Mesothelial cell of epicardium (in vitro differentiated cells): Measurements from ENCODE around the gene PDE4A. TPM values are rescaled to one million over a fixed set of nuclear protein-coding genes. Genes with fewer than 3 reads are reported as not detected.
A peak's percentile ranks its signal among the peaks of the same experiment; 100 is the strongest.

Experiments used
- DNase-seq, 2 experiments: peaks; one replicate each; pipeline ENCODE4 v3.0.0; 2021; ENCODE audit warnings: low spot score in 2 of 2; ENCODE audit not compliant: unreplicated experiment in 2 of 2
- H3K27ac Mint-ChIP-seq: 2 replicates; pipeline ENCODE4 v1.8.0; 2021; ENCODE audit warnings: mixed read lengths
- H3K27me3 Mint-ChIP-seq: 2 replicates; pipeline ENCODE4 v1.8.0; 2021; ENCODE audit warnings: low read depth, mixed read lengths
- H3K36me3 Mint-ChIP-seq: 2 replicates; pipeline ENCODE4 v1.8.0; 2021; ENCODE audit warnings: mixed read lengths
- H3K4me1 Mint-ChIP-seq: 2 replicates; pipeline ENCODE4 v1.8.0; 2021; ENCODE audit warnings: mixed read lengths
- H3K4me3 Mint-ChIP-seq: 2 replicates; pipeline ENCODE4 v1.8.0; 2021; ENCODE audit warnings: mild to moderate bottlenecking, moderate library complexity, mixed read lengths
- H3K9me3 Mint-ChIP-seq: 2 replicates; pipeline ENCODE4 v1.8.0; 2021; ENCODE audit warnings: mixed read lengths
- CTCF ChIP-seq: fragments of 200-600 bp; sonication (generic); IDR thresholded peaks from one replicate; pipeline ENCODE4 v1.5.0; 2021; ENCODE audit warnings: antibody characterized with exemption; ENCODE audit not compliant: unreplicated experiment
- total RNA-seq: library from RNA; stranded (reverse); gene quantifications from 3 replicates; pipeline ENCODE4 v1.2.1, GENCODE V29; 2021

Gene PDE4A
- total RNA-seq, 1 donor from 2014 or later: 3.1 TPM

- Mint-ChIP-seq H3K27ac (no peak overlapping the region), H3K4me3 (no peak overlapping the region), H3K9me3 (no peaks in the 10 kb centered on the region), H3K36me3 (no peaks in the 10 kb centered on the region), H3K27me3 (peaks cover 3% of the 10 kb centered on the region), H3K4me1 (no peaks in the 10 kb centered on the region)
- no peak for DNase-seq
- TF ChIP-seq CTCF: peak; percentile 34
Observed at GRCh38 chr19:10471909-10472308, 51.6 kb downstream of the PDE4A start.

- Mint-ChIP-seq H3K27me3 (peaks cover 4% of the 10 kb centered on the region), H3K36me3 (no peaks in the 10 kb centered on the region), H3K9me3 (no peaks in the 10 kb centered on the region), H3K4me1 (no peaks in the 10 kb centered on the region), H3K4me3 (no peak overlapping the region), H3K27ac (no peak overlapping the region)
- TF ChIP-seq CTCF: no peak
- no peak for DNase-seq
Observed at GRCh38 chr19:10473192-10473591, 52.9 kb downstream of the PDE4A start.

- no peak for DNase-seq
- no peak for TF ChIP-seq CTCF
- Mint-ChIP-seq H3K9me3 (no peaks in the 10 kb centered on the region), H3K36me3 (no peaks in the 10 kb centered on the region), H3K4me1 (peaks cover 9% of the 10 kb centered on the region), H3K27ac (no peak overlapping the region), H3K4me3 (no peak overlapping the region), H3K27me3 (peaks cover 15% of the 10 kb centered on the region)
Observed at GRCh38 chr19:10474962-10475451, 54.7 kb downstream of the PDE4A start.

- H3K27me3 Mint-ChIP-seq: peaks cover 15% of the 10 kb centered on the region
- no peak for DNase-seq
- H3K27ac Mint-ChIP-seq: peak overlapping the region; percentile 12
- peaks cover 9% of the 10 kb centered on the region for H3K4me1 Mint-ChIP-seq
- no peak for TF ChIP-seq CTCF
- H3K4me3 Mint-ChIP-seq: no peak overlapping the region
- H3K36me3 Mint-ChIP-seq: no peaks in the 10 kb centered on the region
- no peaks in the 10 kb centered on the region for H3K9me3 Mint-ChIP-seq
Observed at GRCh38 chr19:10478476-10478875, 58.1 kb downstream of the PDE4A start.

GRCh38 chr19:10478903-10479384 lies 58.6 kb downstream of the PDE4A start:
- Mint-ChIP-seq H3K27ac (peak overlapping the region; percentile 12), H3K4me3 (no peak overlapping the region), H3K36me3 (no peaks in the 10 kb centered on the region), H3K9me3 (no peaks in the 10 kb centered on the region), H3K27me3 (peaks cover 15% of the 10 kb centered on the region), H3K4me1 (peaks cover 9% of the 10 kb centered on the region)
- TF ChIP-seq CTCF: peak; percentile 32
- DNase-seq: peak in 1 of 2 experiments; percentile 68

GRCh38 chr19:10486551-10486950 lies 66.2 kb downstream of the PDE4A start:
- Mint-ChIP-seq H3K9me3 (no peaks in the 10 kb centered on the region), H3K4me3 (no peak overlapping the region), H3K4me1 (no peaks in the 10 kb centered on the region), H3K36me3 (peaks cover 29% of the 10 kb centered on the region), H3K27me3 (no peaks in the 10 kb centered on the region), H3K27ac (no peak overlapping the region)
- no peak for TF ChIP-seq CTCF
- DNase-seq: no peak
